GM18873 (cell line): ENCODE measurements around the gene FOXL2NB.

Experiments
- ATAC-seq: cut with Tn5 transposase; IDR thresholded peaks from one replicate; pipeline ENCODE4 v1.9.1; 2021; ENCODE audit warnings: mild to moderate bottlenecking, moderate library complexity, moderate number of reproducible peaks; ENCODE audit not compliant: unreplicated experiment, low FRiP score

Gene FOXL2NB

GRCh38 chr3:138987181-138987580, 40.2 kb downstream of the FOXL2NB start:
- no peak for ATAC-seq

GRCh38 chr3:138995706-138996105, 48.7 kb downstream of the FOXL2NB start:
- no peak for ATAC-seq
